Measurements from ENCODE around the gene AQP10.
"Not testable (repeated sequence)": the region's sequence is repeated elsewhere in the genome, so short reads cannot be mapped to it uniquely, and the experiment has no call there.

AQP10 gene

GRCh38 chr1:154320882-154321608 lies at the start of gene AQP10:
TSS of gene AQP10 (plus strand) at chr1:154321093. CDS start at chr1:154321156, 63 bp downstream.
- no peak for DNase-seq (ENCODE audit: low read depth)

GRCh38 chr1:154272217-154272998 lies 48.5 kb upstream of the AQP10 start, which contains the start of gene HAX1:
TSS of gene HAX1 (plus strand) at chr1:154272629. CDS start at chr1:154272724, 95 bp downstream.
- DNase-seq (ENCODE audit: low read depth): peak; percentile 93

- no peak for DNase-seq (ENCODE audit: low read depth)
These were observed 47.8 kb upstream of the AQP10 start for GRCh38 chr1:154272999-154273563.

- no peak for DNase-seq (ENCODE audit: low read depth)
These were observed 44.1 kb upstream of the AQP10 start for GRCh38 chr1:154276797-154277196.

- not testable (repeated sequence) for DNase-seq (ENCODE audit: low read depth)
These were observed 33.3 kb upstream of the AQP10 start for GRCh38 chr1:154287591-154287990.

- DNase-seq (ENCODE audit: low read depth): no peak
These were observed 32.2 kb upstream of the AQP10 start for GRCh38 chr1:154288661-154289060.

GRCh38 chr1:154290921-154291320 lies 30.0 kb upstream of the AQP10 start:
- DNase-seq (ENCODE audit: low read depth): no peak

GRCh38 chr1:154295408-154296235 lies 25.3 kb upstream of the AQP10 start:
- DNase-seq (ENCODE audit: low read depth): no peak

- DNase-seq (ENCODE audit: low read depth): no peak
These were observed 19.3 kb upstream of the AQP10 start for GRCh38 chr1:154301582-154301981.

GRCh38 chr1:154304664-154305337 lies 16.1 kb upstream of the AQP10 start:
- no peak for DNase-seq (ENCODE audit: low read depth)

- peak; percentile 40 for DNase-seq (ENCODE audit: low read depth)
These were observed 14.7 kb upstream of the AQP10 start for GRCh38 chr1:154306151-154306550.

- not testable (repeated sequence) for DNase-seq (ENCODE audit: low read depth)
These were observed 13.1 kb upstream of the AQP10 start for GRCh38 chr1:154307670-154308270.

- not testable (repeated sequence) for DNase-seq (ENCODE audit: low read depth)
These were observed 11.8 kb upstream of the AQP10 start for GRCh38 chr1:154309136-154309535.

GRCh38 chr1:154312229-154313065 lies 8.4 kb upstream of the AQP10 start:
- DNase-seq (ENCODE audit: low read depth): not testable (repeated sequence)

- DNase-seq (ENCODE audit: low read depth): no peak
These were observed 7.9 kb upstream of the AQP10 start for GRCh38 chr1:154313066-154313356.

- not testable (repeated sequence) for DNase-seq (ENCODE audit: low read depth)
These were observed 6.7 kb upstream of the AQP10 start for GRCh38 chr1:154314226-154314625.

- no peak for DNase-seq (ENCODE audit: low read depth)
These were observed 4.2 kb upstream of the AQP10 start for GRCh38 chr1:154316704-154317103.

GRCh38 chr1:154318386-154318785 lies 2.5 kb upstream of the AQP10 start:
- no peak for DNase-seq (ENCODE audit: low read depth)

- not testable (repeated sequence) for DNase-seq (ENCODE audit: low read depth)
These were observed 679 bp downstream of the AQP10 start for GRCh38 chr1:154321609-154321934.

GRCh38 chr1:154323493-154323892 lies 2.6 kb downstream of the AQP10 start:
- no peak for DNase-seq (ENCODE audit: low read depth)

Measured in stromal cell of bone marrow (primary cell).